ENCODE results near the gene C22orf31.

DNA sequence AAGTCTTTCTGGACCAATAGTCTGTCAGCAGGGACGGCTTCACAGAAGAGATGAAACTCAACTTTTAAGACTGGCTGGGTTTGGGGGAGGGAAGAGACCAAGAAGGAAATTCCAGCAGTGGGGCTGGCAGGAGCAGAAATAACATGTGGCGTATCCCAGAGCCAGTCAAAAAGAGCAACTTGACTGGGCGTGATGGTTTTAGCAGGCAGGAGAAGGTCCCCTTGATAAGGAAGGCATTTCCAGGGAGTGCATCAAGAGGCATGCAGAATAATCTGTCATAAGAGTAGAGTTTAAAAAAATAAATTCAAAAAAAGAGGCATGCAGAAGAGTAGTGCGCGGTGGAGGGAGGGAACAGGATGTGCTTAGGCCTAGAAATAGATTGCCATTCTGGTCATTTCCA is 52.5 kb downstream of the C22orf31 start:
- TF ChIP-seq REST (IDR thresholded peaks at IDR 0.05; ENCODE audit: insufficient read depth in 1 of 2, low read depth in 2 of 2, low read length in 1 of 2): no peak
- TF ChIP-seq CTCF (IDR thresholded peaks at IDR 0.05): no peak
- no peak for TF ChIP-seq POLR2AphosphoS5 (IDR thresholded peaks at IDR 0.05; ENCODE audit: low read depth, low read length)
- TF ChIP-seq TCF7L2 (IDR thresholded peaks at IDR 0.05; ENCODE audit: low read depth, low read length): no peak

All from Panc1 (cell line).